HG02973 (cell line): ENCODE results near the gene MTX3.

ENCODE experiments used
- ATAC-seq: cut with Tn5 transposase; IDR thresholded peaks from one replicate; pipeline ENCODE4 v1.9.1; 2021; ENCODE audit warnings: moderate library complexity; ENCODE audit not compliant: unreplicated experiment

Gene MTX3

GRCh38 chr5:79984363-79984762, 6.7 kb downstream of the MTX3 start:
- ATAC-seq = no peak

GRCh38 chr5:79983618-79984017, 7.4 kb downstream of the MTX3 start:
- ATAC-seq = no peak

- no peak for ATAC-seq
Observed at GRCh38 chr5:79982136-79982535, 8.9 kb downstream of the MTX3 start.

- ATAC-seq = no peak
Observed at GRCh38 chr5:79976759-79977515, 14.1 kb downstream of the MTX3 start.

- no peak for ATAC-seq
Observed at GRCh38 chr5:79975422-79975821, 15.6 kb downstream of the MTX3 start.

GRCh38 chr5:79974886-79975285, 16.2 kb downstream of the MTX3 start:
- no peak for ATAC-seq

- ATAC-seq = no peak
Observed at GRCh38 chr5:79973996-79974395, 17.1 kb downstream of the MTX3 start.

GRCh38 chr5:79973511-79973910, 17.6 kb downstream of the MTX3 start:
- ATAC-seq = no peak

- no peak for ATAC-seq
Observed at GRCh38 chr5:79971156-79971555, 19.9 kb downstream of the MTX3 start.

- no peak for ATAC-seq
Observed at GRCh38 chr5:79966448-79966847, 24.6 kb downstream of the MTX3 start.

GRCh38 chr5:79964136-79964535, 26.9 kb downstream of the MTX3 start:
- no peak for ATAC-seq

GRCh38 chr5:79963261-79964061, 27.6 kb downstream of the MTX3 start:
- no peak for ATAC-seq

- ATAC-seq = no peak
Observed at GRCh38 chr5:79962575-79963222, 28.4 kb downstream of the MTX3 start.

GRCh38 chr5:79961716-79962574, 29.1 kb downstream of the MTX3 start:
- no peak for ATAC-seq

- ATAC-seq = no peak
Observed at GRCh38 chr5:79959407-79959806, 31.7 kb downstream of the MTX3 start.

- ATAC-seq = no peak
Observed at GRCh38 chr5:79955941-79956670, 35.0 kb downstream of the MTX3 start.

GRCh38 chr5:79955356-79955895, 35.6 kb downstream of the MTX3 start:
- ATAC-seq = no peak

- no peak for ATAC-seq
Observed at GRCh38 chr5:79954620-79955019, 36.4 kb downstream of the MTX3 start.

- ATAC-seq = no peak
Observed at GRCh38 chr5:79947567-79947966, 43.5 kb downstream of the MTX3 start.

- ATAC-seq = no peak
Observed at GRCh38 chr5:79938468-79938867, 52.6 kb downstream of the MTX3 start.
